ENCODE data around the gene EFNB3. TPM values are rescaled to one million over a fixed set of nuclear protein-coding genes. Genes with fewer than 3 reads are reported as not detected.
A peak's percentile ranks its signal among the peaks of the same experiment; 100 is the strongest.

EFNB3 gene
- total and polyA plus RNA-seq, 2 of the 8 experiments (the other 6 are each of a cell fraction or from before 2014, with no cell fraction given), result 15.0 to 27.3 TPM

DNA sequence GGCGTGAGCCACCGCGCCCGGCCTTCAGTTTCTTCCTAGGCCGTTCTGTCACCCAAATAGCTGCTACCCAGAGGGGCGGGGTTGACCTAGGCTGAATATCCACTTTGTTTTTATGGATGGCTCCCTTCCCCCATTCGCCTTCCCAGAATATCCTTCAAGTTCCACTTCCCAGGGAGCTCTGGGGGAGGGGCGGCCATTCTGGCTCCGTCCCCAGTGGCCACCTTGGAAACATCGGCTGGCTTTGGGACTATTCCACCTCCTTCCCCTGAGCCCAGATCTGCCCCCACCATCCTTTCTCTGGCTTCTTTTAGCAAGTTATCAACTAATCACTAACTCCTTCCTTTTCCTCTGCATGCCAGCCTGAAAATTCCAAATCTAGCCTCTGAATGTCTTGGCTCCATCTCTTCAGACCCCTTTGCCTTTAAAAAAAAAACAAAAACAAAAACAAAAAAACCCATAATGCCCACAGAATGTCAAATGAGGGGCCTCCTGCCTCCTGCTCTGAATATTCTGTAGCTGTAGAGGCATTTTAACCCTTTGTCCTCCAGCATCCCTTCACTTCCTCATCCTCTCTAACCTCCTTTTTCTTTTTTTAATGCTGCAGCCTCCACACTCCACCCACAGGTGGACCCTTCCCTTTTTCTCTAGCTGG is 47.9 kb upstream of the EFNB3 start (continued):
- TF ChIP-seq YY1 (IDR thresholded peaks at IDR 0.05; ENCODE audit: low read depth, low read length) (peak; percentile 80), EGR1 (IDR thresholded peaks at IDR 0.05; ENCODE audit: borderline replicate concordance, low read depth, low read length) (peak; percentile 29; the same call in 1 of the 2 replicates), SAP30 (IDR thresholded peaks at IDR 0.05; ENCODE audit: insufficient read depth, insufficient replicate concordance, low read length) (no peak), RAD21 (IDR thresholded peaks at IDR 0.05 in 1 of 2, conservative IDR thresholded peaks at IDR 0.05 in 1 of 2; ENCODE audit: low read depth in 2 of 2, low read length in 2 of 2) (peak; percentile 6 to 32; a peak in 3 of 4 replicates), POU5F1 (IDR thresholded peaks at IDR 0.05; ENCODE audit: low read depth, low read length) (no peak)

Measured in H1 (cell line).